OCI-M2 (cell line): Measurements from ENCODE around the gene BBLN.

Experiments
- DNase-seq: peaks from one replicate; lab custom pipeline; 2025; ENCODE audit not compliant: unreplicated experiment; lab: John Stamatoyannopoulos, UW

BBLN gene

GRCh38 chr9:128211186-128211980, 51.3 kb downstream of the BBLN start:
- DNase-seq: no peak

GRCh38 chr9:128211981-128212281, 51.9 kb downstream of the BBLN start:
- no peak for DNase-seq
